ENCODE data around the gene TMEM87A. TPM values are rescaled to one million over a fixed set of nuclear protein-coding genes. Genes with fewer than 3 reads are reported as not detected.

The TMEM87A gene
- total and polyA plus RNA-seq, 2 of the 4 experiments (the other 2 are of a cell fraction), result 16.6 to 45.3 TPM

GRCh38 chr15:42213511-42213910 lies 59.7 kb downstream of the TMEM87A start:
- no peak overlapping the region for H3K27ac ChIP-seq (ENCODE audit: insufficient read depth, low read length)
- ChIA-PET CTCF (no interaction called here), POLR2A (ENCODE audit: unreplicated experiment) (no interaction called here)
- no peak overlapping the region for H2BK5ac ChIP-seq (ENCODE audit: low read depth, low read length, poor library complexity, severe bottlenecking)
- dilution Hi-C loops (cut with HindIII; ENCODE audit: low sequenced_read_pairs, unreplicated experiment) (no loop called here), in situ Hi-C loops (cut with MboI; ENCODE audit: low sequenced_read_pairs) (no loop called here), intact Hi-C loops (cut with micrococcal nuclease) (loop anchor here (10.0 kb wide), 1 partner anchor 51 kb away; no protein-coding TSS in a partner anchor)
- no peak overlapping the region for H2BK120ac ChIP-seq (ENCODE audit: low read depth, low read length)
- no peak overlapping the region for H4K8ac ChIP-seq (ENCODE audit: low read depth in 2 of 2, low read length in 2 of 2)
- H3K9me1 ChIP-seq (ENCODE audit: insufficient read depth, low read length), result no peaks in the 10 kb centered on the region; the same call in 1 of the 2 replicates
- H2BK15ac ChIP-seq (ENCODE audit: low read depth, low read length), result no peak overlapping the region
- no peak overlapping the region for H2AK5ac ChIP-seq (ENCODE audit: low read depth, low read length)
- ATAC-seq (ENCODE audit: low read depth), result no peak
- no peak overlapping the region for H3K14ac ChIP-seq (replicated peaks; ENCODE audit: low read depth, low read length)
- no peak overlapping the region for H2AK9ac ChIP-seq (replicated peaks; ENCODE audit: low read depth, low read length, poor library complexity)
- H3K79me1 ChIP-seq (ENCODE audit: low read depth in 1 of 2, low read length in 2 of 2), result peaks cover 8 to 13% of the 10 kb centered on the region in 2 experiments; a peak in 2 of 4 replicates
- H3K4me2 ChIP-seq (ENCODE audit: low read depth, low read length), result no peak overlapping the region
- TF ChIP-seq RAD21 (IDR thresholded peaks at IDR 0.05; ENCODE audit: low read length) (no peak), FOS (IDR thresholded peaks at IDR 0.05; ENCODE audit: low read depth, low read length) (no peak), NFE2L2 (IDR thresholded peaks at IDR 0.05; ENCODE audit: low read depth, low read length) (no peak), CEBPB (IDR thresholded peaks at IDR 0.05; ENCODE audit: low read depth, low read length) (no peak), CHD1 (IDR thresholded peaks at IDR 0.05; ENCODE audit: low read depth, low read length) (no peak), ELK1 (IDR thresholded peaks at IDR 0.05; ENCODE audit: borderline replicate concordance, low read depth, low read length) (no peak), RCOR1 (IDR thresholded peaks at IDR 0.05; ENCODE audit: insufficient replicate concordance, low read length) (no peak), MXI1 (IDR thresholded peaks at IDR 0.05; ENCODE audit: borderline replicate concordance, low read depth, low read length) (no peak), MAZ (IDR thresholded peaks at IDR 0.05; ENCODE audit: borderline replicate concordance, low read depth, low read length) (no peak), CTCF (conservative IDR thresholded peaks at IDR 0.05; ENCODE audit: low read depth, low read length) (no peak)
- no peak overlapping the region for H3K18ac ChIP-seq (ENCODE audit: low read depth, low read length)
- no peak for DNase-seq
- H3K9ac ChIP-seq (ENCODE audit: low read depth, low read length), result no peak overlapping the region
- H2AFZ ChIP-seq (replicated peaks; ENCODE audit: low read length, poor library complexity), result no peak overlapping the region
- H3K4me3 ChIP-seq (ENCODE audit: insufficient read depth, low read depth, low read length), result no peak overlapping the region
- H3K9me3 ChIP-seq (ENCODE audit: control insufficient read depth, insufficient read depth, low read length), result no peaks in the 10 kb centered on the region
- no peak overlapping the region for H3K23ac ChIP-seq (ENCODE audit: low read depth, low read length)
- no peak overlapping the region for H4K5ac ChIP-seq (ENCODE audit: low read depth, low read length)
- no peaks in the 10 kb centered on the region for H3K4me1 ChIP-seq (ENCODE audit: control insufficient read depth, insufficient read depth, low read length)
- H3K36me3 ChIP-seq (ENCODE audit: control insufficient read depth, insufficient read depth, low read length), result peaks cover 22% of the 10 kb centered on the region
- no peak overlapping the region for H3K56ac ChIP-seq (ENCODE audit: extremely low read depth, insufficient read depth, low read length)
- no peak overlapping the region for H2BK20ac ChIP-seq (ENCODE audit: low read depth, low read length)
- no peaks in the 10 kb centered on the region for H4K20me1 ChIP-seq (ENCODE audit: insufficient read depth, low read length)
- no peak overlapping the region for H3K4ac ChIP-seq (ENCODE audit: low read depth, low read length)
- no peak overlapping the region for H4K91ac ChIP-seq (ENCODE audit: insufficient read depth, low read depth, low read length)
- H3K27me3 ChIP-seq (ENCODE audit: control insufficient read depth, insufficient read depth, low read length), result no peaks in the 10 kb centered on the region
- BruUV-seq (replicated peaks), result no TSS peak

All from IMR-90 (cell line).